ENCODE data around the gene MGAT4B. TPM values are rescaled to one million over a fixed set of nuclear protein-coding genes. Genes with fewer than 3 reads are reported as not detected.

Gene MGAT4B
- total and polyA plus RNA-seq, 12 donors = 58.6 to 123 (median 98.0) TPM

DNA sequence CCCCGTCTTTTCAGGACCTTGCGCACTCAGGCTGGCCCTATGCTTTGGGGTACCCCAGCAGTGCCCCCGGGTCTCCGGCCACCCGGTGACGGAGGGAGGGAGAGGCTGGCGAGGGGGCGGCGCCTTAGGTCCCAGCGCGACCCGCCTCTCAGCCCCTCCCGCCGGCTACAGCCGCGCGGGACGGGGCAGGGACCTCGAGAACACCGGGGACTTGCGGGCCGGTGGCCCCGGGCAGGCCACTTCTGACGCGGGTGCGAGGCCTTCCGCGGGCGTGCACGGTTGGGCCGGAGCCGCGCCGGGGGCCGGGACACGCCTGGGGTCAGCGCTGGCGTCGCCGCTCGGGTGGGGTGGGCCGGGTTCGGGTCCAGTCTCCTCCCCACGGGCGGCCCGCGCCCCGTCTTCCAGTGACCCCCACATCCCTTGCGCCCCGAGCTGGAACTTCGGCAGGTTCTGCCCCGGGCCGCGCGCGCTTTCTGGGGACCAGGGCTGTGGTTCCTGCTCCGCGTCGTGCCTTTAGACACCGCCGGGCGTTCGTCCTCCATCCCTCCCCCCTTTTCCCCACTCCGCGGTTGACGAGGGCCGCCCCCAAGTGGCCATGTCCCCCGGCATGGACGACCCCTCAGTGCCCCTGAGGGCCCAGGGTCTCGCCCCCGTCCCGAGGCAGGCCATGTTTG lies 10.3 kb upstream of the MGAT4B start:
- peak overlapping the region in 8 of 10 donors; percentile 25 to 100 (median 98) for H3K27ac ChIP-seq
- ATAC-seq (no peak), DNase-seq (peak in 1 of 2 donors; percentile 43)
- peaks cover 0 to 24% (median 0%) of the 10 kb centered on the region in 9 donors for H3K36me3 ChIP-seq
- H3K4me3 ChIP-seq = peak overlapping the region; percentile 18 to 64 (median 58)
- H3K27me3 ChIP-seq = no peaks in the 10 kb centered on the region
- peaks cover 12 to 45% (median 40%) of the 10 kb centered on the region in 9 donors for H3K4me1 ChIP-seq
- no peaks in the 10 kb centered on the region for H3K9me3 ChIP-seq
- intact Hi-C loops (cut with DNase I) = no loop called here
- 1 to 2% methylated on average over 63 to 72 of the region's 72 CpGs for WGBS, 2 donors
- TF ChIP-seq, protein P1, sequence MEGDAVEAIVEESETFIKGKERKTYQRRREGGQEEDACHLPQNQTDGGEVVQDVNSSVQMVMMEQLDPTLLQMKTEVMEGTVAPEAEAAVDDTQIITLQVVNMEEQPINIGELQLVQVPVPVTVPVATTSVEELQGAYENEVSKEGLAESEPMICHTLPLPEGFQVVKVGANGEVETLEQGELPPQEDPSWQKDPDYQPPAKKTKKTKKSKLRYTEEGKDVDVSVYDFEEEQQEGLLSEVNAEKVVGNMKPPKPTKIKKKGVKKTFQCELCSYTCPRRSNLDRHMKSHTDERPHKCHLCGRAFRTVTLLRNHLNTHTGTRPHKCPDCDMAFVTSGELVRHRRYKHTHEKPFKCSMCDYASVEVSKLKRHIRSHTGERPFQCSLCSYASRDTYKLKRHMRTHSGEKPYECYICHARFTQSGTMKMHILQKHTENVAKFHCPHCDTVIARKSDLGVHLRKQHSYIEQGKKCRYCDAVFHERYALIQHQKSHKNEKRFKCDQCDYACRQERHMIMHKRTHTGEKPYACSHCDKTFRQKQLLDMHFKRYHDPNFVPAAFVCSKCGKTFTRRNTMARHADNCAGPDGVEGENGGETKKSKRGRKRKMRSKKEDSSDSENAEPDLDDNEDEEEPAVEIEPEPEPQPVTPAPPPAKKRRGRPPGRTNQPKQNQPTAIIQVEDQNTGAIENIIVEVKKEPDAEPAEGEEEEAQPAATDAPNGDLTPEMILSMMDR (IDR thresholded peaks at IDR 0.05) = peak in 3 of 9 donors; percentile 21 to 30 (median 25)

DNA sequence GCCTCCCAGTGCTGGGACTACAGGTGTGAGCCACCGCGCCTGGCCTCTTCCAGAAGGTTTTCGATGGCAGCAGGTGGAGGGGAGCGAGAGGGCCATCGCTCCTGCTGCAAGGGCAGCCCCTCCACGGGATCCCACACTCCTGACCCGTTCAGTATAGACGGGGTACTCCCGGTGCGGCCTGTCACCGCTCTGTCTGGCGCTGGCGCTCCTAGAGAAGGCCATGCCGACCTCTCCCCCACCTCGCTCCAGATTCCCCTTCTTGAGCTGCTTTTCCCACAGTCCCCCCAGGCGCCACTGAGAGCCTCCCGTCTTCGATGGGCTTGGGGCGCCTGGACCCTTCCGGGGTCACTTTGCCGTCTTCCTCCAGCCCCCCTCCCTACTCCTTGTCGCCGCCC lies 9.7 kb upstream of the MGAT4B start:
- intact Hi-C loops (cut with DNase I) = no loop called here
- ATAC-seq (no peak), DNase-seq (peak in 1 of 2 donors; percentile 18)
- H3K36me3 ChIP-seq = peaks cover 0 to 23% (median 0%) of the 10 kb centered on the region in 9 donors
- H3K4me3 ChIP-seq = peak overlapping the region; percentile 18 to 64 (median 58)
- TF ChIP-seq, protein P1 (IDR thresholded peaks at IDR 0.05) = no peak
- H3K4me1 ChIP-seq = peaks cover 12 to 43% (median 39%) of the 10 kb centered on the region in 9 donors
- no peaks in the 10 kb centered on the region for H3K9me3 ChIP-seq
- WGBS, 2 donors = 49 to 56% methylated on average over 23 of the region's 23 CpGs
- peak overlapping the region in 8 of 10 donors; percentile 10 to 100 (median 79) for H3K27ac ChIP-seq
- H3K27me3 ChIP-seq = no peaks in the 10 kb centered on the region

- ATAC-seq (no peak), DNase-seq (peak in 1 of 2 donors; percentile 6)
- intact Hi-C loops (cut with DNase I) = no loop called here
- H3K4me3 ChIP-seq = no peak overlapping the region
- no peak overlapping the region for H3K27ac ChIP-seq
- 93 to 97% methylated on average over 21 of the region's 21 CpGs for WGBS, 2 donors
- TF ChIP-seq, protein P1 (IDR thresholded peaks at IDR 0.05) = no peak
- H3K36me3 ChIP-seq = peaks cover 0 to 23% (median 0%) of the 10 kb centered on the region in 9 donors
- peaks cover 12 to 43% (median 36%) of the 10 kb centered on the region in 9 donors for H3K4me1 ChIP-seq
- H3K9me3 ChIP-seq = no peaks in the 10 kb centered on the region
- H3K27me3 ChIP-seq = no peaks in the 10 kb centered on the region
These were observed 9.0 kb upstream of the MGAT4B start for GRCh38 chr5:179815491-179816249.

DNA sequence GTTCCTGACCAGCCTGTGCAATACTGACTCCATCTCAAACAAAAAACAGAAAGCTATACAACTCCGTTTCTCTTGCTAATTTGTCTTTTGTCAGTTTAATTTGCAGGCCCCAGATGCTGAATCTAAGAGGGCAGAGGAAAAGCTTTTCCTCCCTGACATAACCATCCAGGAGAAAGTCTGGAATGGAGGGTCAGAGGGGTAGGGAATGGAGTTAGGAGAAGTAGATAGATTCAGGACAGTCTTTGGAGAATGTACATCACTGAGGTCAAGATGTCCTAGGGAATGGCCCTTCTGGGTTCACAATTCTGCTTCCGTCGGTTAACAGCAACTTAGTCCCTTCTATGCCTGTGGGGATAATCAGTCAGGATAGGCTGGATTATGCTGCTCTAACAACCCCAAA lies 7.4 kb upstream of the MGAT4B start:
- no peak overlapping the region for H3K4me3 ChIP-seq
- TF ChIP-seq, protein P1 (IDR thresholded peaks at IDR 0.05) = no peak
- H3K4me1 ChIP-seq = peaks cover 3 to 28% (median 23%) of the 10 kb centered on the region in 9 donors
- 87 to 90% methylated on average over 3 of the region's 3 CpGs for WGBS, 2 donors
- H3K36me3 ChIP-seq = peaks cover 0 to 23% (median 0%) of the 10 kb centered on the region in 9 donors
- no peak overlapping the region for H3K27ac ChIP-seq
- intact Hi-C loops (cut with DNase I) = no loop called here
- DNase-seq = no peak
- H3K27me3 ChIP-seq = no peaks in the 10 kb centered on the region
- H3K9me3 ChIP-seq = no peaks in the 10 kb centered on the region
- no peak for ATAC-seq
